GM18502 (cell line): Measurements from ENCODE around the gene ROM1.
"Not testable (repeated sequence)": the region's sequence is repeated elsewhere in the genome, so short reads cannot be mapped to it uniquely, and the experiment has no call there.

ENCODE experiments used
- ATAC-seq: cut with Tn5 transposase; IDR thresholded peaks from one replicate; pipeline ENCODE4 v1.9.1; 2021; ENCODE audit warnings: mild to moderate bottlenecking; ENCODE audit not compliant: unreplicated experiment, poor library complexity

Gene ROM1

DNA sequence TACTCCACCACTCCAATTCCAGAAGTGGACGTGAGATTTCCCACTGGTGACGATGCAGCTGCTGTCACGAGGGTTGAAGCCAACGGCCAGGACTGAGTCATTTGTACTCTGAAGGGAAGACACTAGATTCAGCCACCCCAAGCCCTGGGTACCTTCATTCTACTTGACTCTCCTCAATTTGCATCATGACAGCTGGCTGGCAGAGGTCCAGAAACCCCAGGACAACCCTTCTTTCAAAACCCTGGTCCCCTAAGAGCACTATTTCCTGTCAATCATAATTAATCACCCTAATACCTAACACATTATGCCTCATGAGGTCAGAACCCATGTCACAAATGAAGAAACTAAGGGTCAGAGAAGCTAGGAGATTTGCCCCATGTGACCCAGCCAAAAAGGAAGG lies 5.3 kb upstream of the ROM1 start:
- ATAC-seq = no peak

DNA sequence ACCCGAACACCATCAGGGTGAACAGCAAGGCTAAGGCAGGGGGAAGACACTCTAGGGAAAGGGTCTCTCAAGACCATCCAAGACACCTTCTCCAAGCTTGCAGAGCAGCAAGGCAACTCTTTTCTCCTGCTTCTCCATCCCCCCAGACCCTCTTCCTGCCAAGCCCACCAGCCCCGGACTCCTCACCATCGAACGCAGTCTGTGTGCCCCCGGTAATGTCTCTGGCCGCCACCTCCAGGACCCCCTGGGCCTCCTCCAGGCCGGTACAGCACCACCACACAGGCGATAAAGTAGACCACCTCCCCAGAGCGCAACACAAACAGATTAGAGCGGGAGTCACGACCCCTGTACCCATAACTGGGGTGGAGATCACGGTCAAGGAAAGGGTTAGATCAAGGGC lies 4.3 kb upstream of the ROM1 start:
- no peak for ATAC-seq

DNA sequence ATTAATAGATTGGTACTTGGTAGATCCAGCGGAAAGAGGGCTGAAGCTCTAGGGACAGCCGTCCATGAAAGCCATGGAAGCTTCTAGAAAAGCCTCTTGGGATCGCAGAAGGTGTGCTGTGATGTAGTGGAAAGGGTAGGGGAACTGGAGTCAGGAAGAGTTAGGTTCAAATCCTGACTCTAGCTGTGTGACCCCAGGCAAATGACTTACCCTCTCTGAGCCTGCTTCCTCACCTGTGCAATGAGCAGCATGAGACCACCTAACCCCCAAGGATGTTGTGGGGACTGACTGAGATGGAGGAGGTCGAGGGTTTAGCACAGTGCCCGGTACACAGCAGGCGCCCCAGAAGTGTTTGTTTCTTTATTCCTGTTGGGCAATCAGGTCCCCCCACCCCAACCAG lies 2.7 kb upstream of the ROM1 start:
- ATAC-seq = no peak

DNA sequence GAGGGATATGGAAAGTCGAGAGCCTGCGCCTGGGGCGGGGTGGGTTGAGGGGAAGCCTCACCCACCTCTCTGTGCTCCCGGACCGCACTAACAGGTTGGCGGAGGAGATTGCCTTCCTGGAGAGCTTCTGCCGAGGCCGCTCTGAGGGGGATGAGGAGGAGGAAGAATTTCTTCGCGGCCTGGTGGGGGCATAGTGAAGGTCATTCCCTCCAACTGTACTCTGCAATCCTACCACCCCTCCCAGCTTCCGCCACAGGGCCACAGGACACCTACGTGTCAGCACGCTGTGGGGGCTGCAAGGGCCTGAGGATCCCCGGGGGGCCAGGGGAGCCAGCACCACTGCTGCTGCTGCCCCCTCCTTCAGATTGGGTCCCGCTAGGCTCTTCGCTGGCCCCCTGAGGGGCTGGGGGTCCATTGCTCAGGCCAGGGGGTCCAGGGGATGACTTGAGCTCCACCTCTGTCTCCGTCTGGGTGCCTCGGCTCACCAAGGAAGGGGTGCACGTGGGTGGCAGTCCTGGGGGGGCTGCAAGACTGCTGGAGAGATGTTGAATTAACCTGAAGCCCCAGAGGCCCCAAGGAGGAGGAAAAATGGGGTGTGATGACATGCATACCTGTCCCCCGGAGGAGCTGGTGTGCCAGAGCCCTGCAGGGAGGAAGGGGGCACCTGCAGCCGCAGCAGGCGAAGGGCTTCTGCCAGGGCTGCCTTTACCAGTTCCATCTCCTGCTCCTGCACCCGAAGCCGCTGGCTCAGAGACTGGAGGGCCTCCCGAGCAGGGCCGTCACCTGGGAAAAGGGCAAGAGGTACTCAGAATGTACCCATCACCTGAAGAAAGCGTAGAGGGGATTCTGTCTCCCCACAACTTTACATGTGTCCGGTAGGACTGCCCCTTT lies 2.0 kb upstream of the ROM1 start:
- ATAC-seq = no peak

DNA sequence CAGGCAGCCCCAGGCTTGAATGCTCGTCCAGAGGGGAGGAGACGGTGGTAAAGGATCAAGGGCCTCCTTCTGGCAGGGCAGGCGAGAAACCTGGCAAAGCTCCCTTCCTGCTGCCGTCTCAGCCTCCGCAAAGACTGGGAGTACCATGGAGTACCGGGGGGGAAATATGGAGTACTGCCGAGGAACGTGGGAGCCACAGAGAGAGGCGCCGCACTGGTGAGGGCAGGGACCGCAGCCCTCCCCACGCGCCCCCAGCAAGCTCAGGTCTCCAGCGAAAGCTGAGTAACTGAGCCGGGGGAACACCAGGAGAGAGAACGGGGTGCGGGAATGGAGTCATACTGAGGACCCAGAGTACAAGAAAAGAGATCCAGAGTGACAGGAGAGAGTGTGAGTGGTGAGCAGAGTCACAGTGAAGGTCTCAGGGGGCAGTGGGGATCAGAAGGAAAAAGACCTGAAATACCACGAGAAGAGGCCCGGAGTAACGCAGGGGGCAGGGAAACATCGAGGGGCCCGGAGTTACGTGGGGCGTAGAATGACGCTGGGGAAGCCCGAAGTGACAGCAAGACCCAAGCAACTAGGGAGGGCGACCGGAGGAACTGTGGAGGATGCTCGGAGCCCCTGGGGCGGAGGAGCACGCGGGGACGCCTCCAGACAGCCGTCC lies 1.2 kb upstream of the ROM1 start:
- peak; percentile 20 for ATAC-seq

DNA sequence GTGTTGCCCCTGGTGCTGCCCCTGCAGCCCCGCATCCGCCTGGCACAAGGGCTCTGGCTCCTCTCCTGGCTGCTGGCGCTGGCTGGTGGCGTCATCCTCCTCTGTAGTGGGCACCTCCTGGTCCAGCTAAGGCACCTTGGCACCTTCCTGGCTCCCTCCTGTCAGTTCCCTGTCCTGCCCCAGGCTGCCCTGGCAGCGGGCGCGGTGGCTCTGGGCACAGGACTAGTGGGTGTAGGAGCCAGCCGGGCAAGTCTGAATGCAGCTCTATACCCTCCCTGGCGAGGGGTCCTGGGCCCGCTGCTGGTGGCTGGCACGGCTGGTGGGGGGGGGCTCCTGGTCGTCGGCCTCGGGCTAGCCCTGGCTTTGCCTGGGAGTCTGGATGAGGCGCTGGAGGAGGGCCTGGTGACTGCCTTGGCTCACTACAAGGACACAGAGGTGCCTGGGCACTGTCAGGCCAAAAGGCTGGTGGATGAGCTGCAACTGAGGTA lies 278 bp downstream of the ROM1 start:
- ATAC-seq = no peak

DNA sequence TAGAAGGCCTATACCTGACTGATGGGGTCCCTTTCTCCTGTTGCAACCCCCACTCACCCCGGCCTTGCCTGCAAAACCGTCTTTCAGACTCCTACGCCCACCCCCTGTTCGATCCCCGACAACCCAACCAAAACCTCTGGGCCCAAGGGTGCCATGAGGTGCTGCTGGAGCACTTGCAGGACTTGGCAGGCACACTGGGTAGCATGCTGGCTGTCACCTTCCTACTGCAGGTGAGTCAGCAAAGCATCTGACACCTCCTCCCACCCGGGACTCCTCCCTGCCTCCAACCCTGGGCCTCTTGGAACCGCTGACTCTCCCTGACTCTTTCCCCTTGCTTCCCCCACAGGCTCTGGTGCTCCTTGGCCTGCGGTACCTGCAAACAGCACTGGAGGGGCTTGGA lies 1.2 kb downstream of the ROM1 start:
- no peak for ATAC-seq

DNA sequence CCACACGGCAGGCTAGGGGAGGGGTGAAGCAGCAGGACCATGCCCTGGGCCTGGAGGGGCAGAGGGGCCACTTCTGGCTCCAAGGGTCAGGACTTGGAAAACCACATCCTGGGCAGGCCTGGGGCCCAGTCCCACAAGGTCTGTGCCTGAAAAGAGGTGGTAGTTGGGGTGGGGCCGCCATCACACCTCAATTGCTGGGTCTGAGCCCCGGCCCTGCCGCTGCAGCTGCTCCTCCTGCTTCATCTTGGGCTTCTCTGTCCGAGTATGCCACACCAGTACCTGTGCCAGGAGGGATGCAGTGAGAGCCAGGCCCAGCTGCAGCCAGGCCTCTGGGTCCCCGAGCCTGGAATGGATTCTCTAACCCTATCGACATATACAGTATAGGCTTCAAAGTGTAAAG lies 2.5 kb downstream of the ROM1 start:
- ATAC-seq = no peak

DNA sequence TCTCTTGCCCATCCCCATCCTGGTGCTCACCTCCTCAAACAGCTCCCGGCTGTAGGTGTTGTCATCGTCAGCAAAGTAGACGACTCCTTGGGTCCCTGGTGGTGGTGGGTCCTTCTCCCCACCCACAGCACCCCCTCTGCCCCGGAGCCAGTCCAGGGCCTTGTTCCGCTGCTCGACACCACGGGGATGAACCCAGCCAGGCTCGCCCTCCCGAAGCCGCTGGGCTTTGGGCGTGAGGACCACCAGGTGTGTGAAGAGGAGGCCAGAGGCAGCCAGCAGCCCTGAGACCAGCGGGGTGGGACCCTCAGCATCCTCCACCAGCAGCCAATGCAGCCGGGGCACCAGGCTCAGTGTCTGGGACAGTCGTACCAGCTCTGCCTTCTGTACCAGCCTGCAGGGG lies 3.9 kb downstream of the ROM1 start:
- not testable (repeated sequence) for ATAC-seq

DNA sequence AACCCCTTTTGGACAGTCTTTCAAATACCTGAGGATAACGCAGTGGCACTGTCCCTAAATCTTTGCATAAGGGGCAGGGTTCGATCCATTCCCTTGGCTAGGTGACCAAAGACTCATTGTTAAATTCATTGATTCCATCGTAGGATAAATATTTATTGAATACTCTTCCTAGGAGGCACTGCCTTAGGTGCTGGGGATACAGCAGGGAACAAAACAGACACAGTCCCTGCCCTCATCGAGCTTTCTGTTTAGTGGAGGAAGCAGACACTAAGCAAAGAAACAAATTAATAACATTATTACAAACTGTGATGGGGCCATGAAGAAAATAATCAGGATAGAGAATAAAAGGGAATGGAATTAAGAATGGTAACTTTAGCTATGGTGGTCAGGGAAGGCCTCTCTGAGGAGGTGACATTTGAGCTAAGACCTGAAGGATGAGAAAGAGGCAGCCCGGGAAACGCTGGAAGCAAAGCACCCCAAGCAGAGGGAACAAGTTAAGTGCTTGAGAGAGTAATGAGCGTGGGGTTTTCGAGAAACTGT lies 8.0 kb downstream of the ROM1 start:
- no peak for ATAC-seq

DNA sequence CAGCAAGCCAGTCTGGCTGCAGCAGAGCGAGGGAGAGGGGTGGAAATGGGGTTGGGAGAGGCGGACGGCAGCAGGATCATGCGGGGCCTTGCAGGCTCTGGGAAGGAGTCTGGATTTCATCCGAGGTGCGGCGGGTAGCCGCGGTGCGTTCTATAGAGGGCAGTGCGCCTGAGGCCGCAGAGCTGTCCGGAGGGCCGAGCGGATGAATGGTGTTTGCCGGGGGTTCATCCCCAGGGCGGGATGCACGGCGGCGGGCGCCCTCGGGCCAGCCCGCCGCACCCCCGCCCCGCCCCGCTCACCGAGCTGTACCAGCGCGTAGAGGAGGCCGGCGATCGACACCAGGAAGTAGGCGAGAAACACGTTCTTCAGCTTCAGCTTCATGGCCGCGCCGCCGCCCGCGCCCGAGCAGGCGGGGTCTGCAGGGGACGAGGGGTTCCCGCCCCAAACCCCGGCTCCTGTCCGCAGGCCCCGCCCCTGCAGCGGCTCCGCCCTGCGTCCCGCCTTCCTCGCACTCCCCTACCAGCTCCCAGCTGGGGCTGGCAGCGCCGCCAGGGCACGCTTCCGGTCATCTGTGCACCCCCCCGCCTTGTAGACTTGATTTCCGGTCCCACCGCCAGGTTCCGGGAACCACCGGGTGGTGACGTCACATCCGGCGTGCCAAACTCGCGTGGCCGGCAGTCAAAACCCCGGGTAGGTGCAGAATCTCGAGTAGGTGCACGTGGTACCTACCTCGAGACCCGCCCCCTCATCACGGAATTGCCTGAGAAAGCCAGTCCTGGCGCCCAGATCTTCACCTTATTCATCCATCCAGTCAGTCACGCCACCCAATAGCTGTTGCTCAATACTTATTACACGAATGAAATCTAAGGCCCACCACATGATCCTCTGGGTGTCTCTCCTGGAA lies 8.8 kb downstream of the ROM1 start, which contains the start of gene B3GAT3:
TSS of gene B3GAT3 (minus strand) at position 420 of the 904 bp plus-strand sequence. CDS start at position 381, 39 bp downstream.
- peak; percentile 94 for ATAC-seq

DNA sequence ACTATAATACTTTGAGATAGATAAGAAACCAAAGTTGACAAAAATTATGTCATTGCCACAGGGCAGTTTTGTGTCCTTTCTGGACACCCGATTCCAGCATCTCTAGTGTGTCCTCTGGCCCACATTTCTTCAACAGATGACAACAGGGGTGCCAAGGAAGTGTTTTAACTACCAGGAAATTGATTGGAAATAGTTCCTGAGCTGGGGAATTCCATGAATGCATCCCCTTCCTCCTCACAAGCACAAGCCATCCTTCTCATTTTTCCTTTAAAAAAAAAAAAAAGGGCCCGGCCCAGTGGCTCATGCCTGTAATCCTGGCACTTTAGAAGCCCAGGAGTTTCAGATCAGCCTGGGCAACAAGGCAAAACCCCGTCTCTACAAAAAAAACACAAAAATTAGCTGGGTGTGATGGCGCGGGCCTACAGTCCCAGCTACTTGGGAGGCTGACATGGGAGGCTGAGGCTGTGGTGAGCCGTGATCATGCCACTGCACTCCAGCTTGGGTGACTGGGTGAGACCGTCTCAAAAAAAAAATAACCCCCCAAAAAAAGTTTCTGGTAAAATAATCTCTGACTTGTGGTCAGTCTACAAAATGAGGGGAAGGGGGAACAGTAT lies 9.5 kb downstream of the ROM1 start:
- no peak for ATAC-seq

DNA sequence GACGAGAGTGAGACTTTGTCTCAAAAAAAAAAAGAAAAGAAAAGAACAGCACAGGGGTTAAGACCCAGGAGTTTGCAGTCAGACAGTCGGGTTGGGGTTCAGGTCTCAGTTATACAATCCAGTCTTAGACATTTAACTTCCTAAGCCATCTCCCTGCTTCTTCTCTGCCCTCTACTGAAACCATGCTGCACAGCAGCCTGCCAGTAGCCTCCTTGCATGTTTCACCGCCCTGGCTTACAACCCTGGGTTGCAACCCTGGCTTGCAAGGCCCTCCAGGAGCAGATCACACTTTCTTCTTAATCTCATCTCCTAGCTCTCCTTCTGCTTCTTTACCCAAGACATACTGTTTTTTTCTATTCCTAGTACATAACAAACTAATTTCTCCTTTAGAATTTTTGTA lies 14.7 kb downstream of the ROM1 start:
- no peak for ATAC-seq

DNA sequence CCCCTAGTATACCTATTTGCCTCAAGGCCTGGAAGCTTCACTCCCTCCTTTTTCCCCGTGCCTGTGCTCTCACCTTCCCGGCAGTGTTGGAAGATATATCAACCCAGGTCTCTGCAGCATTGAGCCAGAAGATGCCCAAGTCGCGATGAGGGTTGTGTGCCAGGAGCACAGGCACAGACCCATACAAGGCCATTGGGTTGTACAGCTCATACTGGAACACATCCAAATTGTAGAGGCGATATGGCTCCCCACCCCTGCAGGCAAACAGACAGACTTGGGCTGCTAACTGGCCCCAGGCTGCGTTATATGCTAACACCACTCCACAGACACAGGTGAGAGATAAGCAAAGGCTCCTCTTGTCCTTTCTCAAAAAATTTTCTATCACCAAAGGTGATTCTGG lies 19.4 kb downstream of the ROM1 start:
- no peak for ATAC-seq

DNA sequence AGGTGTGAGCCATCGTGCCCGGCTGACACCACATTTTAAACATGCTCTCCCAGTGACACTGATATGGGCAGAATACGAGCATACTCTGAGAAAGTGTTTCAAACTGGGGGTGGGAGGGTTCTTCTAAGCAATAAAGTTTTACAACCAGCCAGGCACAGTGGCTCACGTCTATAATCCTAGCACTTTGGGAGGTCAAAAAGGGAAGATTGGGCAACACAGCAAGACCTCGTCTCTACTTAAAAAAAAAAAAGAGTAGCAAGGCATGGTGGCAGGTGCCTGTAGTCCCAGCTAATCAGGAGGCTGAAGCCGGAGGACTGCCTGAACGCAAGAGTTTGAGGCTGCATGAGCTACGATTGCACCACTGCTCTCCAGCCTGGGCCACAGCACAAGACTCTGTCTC lies 31.2 kb downstream of the ROM1 start:
- ATAC-seq = no peak

DNA sequence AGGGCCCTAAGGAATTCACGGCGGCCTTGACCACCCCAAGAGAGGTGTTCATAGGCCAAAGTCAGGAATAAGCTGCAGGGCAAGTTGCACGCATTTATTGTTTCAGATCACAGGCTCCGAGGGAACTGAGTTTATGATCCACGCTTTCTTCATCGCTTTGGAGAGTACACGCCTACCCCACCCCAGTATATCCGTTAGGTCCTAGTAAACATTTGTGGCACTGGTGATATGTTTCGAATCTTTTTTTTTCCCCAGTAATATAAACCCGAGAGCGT lies 32.6 kb downstream of the ROM1 start:
- no peak for ATAC-seq

DNA sequence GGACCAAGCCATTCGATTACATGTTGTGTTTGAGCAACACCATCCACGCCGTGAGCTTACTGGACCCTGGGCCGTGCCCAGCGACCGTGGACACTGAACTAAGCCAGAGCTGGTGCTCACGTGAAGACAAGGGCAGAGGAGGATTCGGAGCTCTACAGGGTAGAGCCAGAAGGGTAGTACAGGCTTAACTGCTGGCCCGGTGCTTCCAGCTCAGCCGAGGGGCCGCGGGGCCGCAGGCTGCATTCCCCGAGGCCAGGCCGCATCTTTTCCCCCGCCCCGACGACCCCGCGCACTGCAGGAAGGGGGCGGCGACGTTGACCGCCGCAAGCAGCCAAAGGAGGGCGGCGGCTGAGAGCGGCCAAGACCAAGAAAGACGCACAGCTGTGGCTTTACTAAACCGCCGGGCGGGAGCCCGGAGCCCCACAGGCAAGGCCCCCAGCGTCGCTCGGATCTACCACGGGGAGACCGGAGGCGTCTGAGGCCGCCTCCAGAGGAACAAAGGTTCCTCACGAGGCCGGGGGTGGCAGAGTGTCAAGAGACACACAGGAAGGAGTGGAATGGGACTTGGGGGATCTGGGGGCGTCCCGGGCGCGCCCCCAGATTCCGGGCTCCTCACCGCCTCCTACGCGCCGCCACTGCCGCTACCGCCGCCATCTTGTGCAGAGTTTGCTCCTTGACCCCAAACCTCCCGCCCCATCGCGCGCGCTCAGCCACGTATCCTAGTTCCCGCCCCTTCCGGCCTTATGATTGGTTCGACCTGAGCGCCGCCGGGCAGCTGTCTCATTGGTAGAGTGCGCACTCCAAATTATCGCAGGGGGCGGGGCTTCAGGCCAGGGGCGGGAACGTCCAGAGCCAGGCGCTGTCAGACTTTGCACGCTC lies 33.1 kb downstream of the ROM1 start, which contains the start of gene GANAB:
TSS of gene GANAB (minus strand) at position 668 of the 879 bp plus-strand sequence. CDS start at position 654, 14 bp downstream.
- peak; percentile 90 for ATAC-seq

DNA sequence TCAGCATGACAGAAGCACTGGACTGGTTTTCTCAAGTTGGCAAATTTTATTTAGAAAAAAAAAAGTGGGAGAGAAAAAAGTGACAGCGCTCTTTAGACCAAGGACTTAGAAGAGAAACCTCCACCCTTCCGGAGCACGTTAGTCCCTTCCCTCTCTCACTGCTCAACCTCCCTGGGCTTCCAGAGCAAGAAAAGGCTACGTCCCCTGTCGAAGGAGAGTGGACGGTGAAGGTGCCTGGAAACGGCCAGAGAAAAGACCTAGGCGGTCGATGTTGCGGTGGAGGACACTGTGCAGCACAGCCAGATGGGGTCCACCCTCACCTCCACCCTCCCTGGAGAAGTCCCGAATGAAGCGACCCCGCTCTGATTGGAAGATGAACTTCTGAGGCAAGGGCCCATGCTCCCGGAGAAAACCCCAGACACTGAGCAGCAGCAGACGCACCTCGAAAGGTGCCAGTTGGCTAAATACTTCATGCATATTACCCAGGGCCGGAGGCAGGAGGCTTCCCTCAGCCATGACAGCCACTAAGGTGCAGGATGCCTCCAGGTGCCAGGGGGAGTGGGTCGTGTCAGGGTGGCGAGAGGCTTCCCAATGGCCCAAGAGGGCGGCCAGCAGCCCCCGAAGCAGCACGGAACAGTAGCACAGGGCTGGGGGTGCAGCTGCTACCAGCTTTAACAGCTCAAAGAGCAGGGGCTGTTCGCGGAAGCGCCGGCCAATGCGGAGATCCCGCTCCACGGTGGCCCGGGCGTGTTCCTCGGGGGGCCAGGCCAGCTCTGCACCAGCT lies 34.0 kb downstream of the ROM1 start:
- peak; percentile 1 for ATAC-seq
